Mucosa of gallbladder (tissue), 1 donor: ENCODE results near the gene MPHOSPH9. TPM values are rescaled to one million over a fixed set of nuclear protein-coding genes. Genes with fewer than 3 reads are reported as not detected.

Experiments
- DNase-seq: peaks from one replicate; pipeline ENCODE4 v3.0.0-alpha.2; 2020; ENCODE audit warnings: low spot score
- total RNA-seq: library from RNA; stranded (reverse); gene quantifications from one replicate; pipeline ENCODE4 v1.2.1, GENCODE V29; 2021
- donor health status: DM: no; HTN: no; CAD: no.

The MPHOSPH9 gene
- total RNA-seq, 1 donor from 2014 or later: 14.5 TPM

- DNase-seq: no peak
Measured at GRCh38 chr12:123149088-123149487, 83.9 kb downstream of the MPHOSPH9 start.

- no peak for DNase-seq
Measured at GRCh38 chr12:123148655-123149054, 84.3 kb downstream of the MPHOSPH9 start.

GRCh38 chr12:123148223-123148622, 84.7 kb downstream of the MPHOSPH9 start:
- DNase-seq: no peak

GRCh38 chr12:123145211-123145610, 87.7 kb downstream of the MPHOSPH9 start:
- no peak for DNase-seq

- no peak for DNase-seq
Measured at GRCh38 chr12:123143736-123144461, 89.0 kb downstream of the MPHOSPH9 start.

- DNase-seq: no peak
Measured at GRCh38 chr12:123142921-123143735, 89.8 kb downstream of the MPHOSPH9 start.

- DNase-seq: no peak
Measured at GRCh38 chr12:123142518-123142840, 90.5 kb downstream of the MPHOSPH9 start.

- no peak for DNase-seq
Measured at GRCh38 chr12:123141615-123142517, 91.1 kb downstream of the MPHOSPH9 start.

- no peak for DNase-seq
Measured at GRCh38 chr12:123140676-123141614, 92.0 kb downstream of the MPHOSPH9 start.

GRCh38 chr12:123139926-123140675, 92.8 kb downstream of the MPHOSPH9 start:
- DNase-seq: no peak

- DNase-seq: no peak
Measured at GRCh38 chr12:123135688-123136087, 97.3 kb downstream of the MPHOSPH9 start.

GRCh38 chr12:123134826-123135225, 98.1 kb downstream of the MPHOSPH9 start:
- no peak for DNase-seq

GRCh38 chr12:123134271-123134671, 98.7 kb downstream of the MPHOSPH9 start:
- DNase-seq: no peak

GRCh38 chr12:123133701-123134100, 99.2 kb downstream of the MPHOSPH9 start:
- DNase-seq: no peak

GRCh38 chr12:123132951-123133619, 99.9 kb downstream of the MPHOSPH9 start:
- DNase-seq: no peak

- no peak for DNase-seq
Measured at GRCh38 chr12:123131879-123132402, 101.0 kb downstream of the MPHOSPH9 start.

- no peak for DNase-seq
Measured at GRCh38 chr12:123131291-123131832, 101.6 kb downstream of the MPHOSPH9 start.

GRCh38 chr12:123129621-123130020, 103.3 kb downstream of the MPHOSPH9 start:
- DNase-seq: no peak

- DNase-seq: no peak
Measured at GRCh38 chr12:123127182-123127495, 105.8 kb downstream of the MPHOSPH9 start.
